Trophoblast cell (in vitro differentiated cells and primary cell): Measurements from ENCODE around the gene SEC14L6.

Experiments
- DNase-seq, 2 donors: peaks; one replicate each; pipeline ENCODE4 v3.0.0-alpha.2; 2016
- H2AFZ ChIP-seq: 2 replicates; pipeline ENCODE4 v1.6.1; 2013; ENCODE audit warnings: low read length, moderate library complexity, mild to moderate bottlenecking; ENCODE audit not compliant: insufficient read depth, poor library complexity
- H2AK5ac ChIP-seq: 2 replicates; pipeline ENCODE4 v1.6.1; 2013; ENCODE audit warnings: mild to moderate bottlenecking, low read length
- H2BK120ac ChIP-seq: 2 replicates; pipeline ENCODE4 v1.6.1; 2013; ENCODE audit warnings: low read length, mild to moderate bottlenecking, moderate library complexity; ENCODE audit not compliant: insufficient read depth, poor library complexity
- H2BK12ac ChIP-seq: 2 replicates; pipeline ENCODE4 v1.6.1; 2013; ENCODE audit warnings: mild to moderate bottlenecking, low read length, moderate library complexity
- H2BK5ac ChIP-seq: 2 replicates; pipeline ENCODE4 v1.6.1; 2013; ENCODE audit warnings: low read length, low read depth, moderate library complexity, mild to moderate bottlenecking; ENCODE audit not compliant: poor library complexity
- H3K14ac ChIP-seq: 2 replicates; pipeline ENCODE4 v1.6.1; 2013; ENCODE audit warnings: mild to moderate bottlenecking, low read length
- H3K18ac ChIP-seq: 2 replicates; pipeline ENCODE4 v1.6.1; 2013; ENCODE audit warnings: mild to moderate bottlenecking, low read length
- H3K23ac ChIP-seq: 2 replicates; pipeline ENCODE4 v1.6.1; 2013; ENCODE audit warnings: low read length
- H3K27ac ChIP-seq: 2 replicates; pipeline ENCODE4 v1.5.1; 2013; ENCODE audit warnings: low read depth, mild to moderate bottlenecking, inconsistent platforms, low read length, moderate library complexity
- H3K27me3 ChIP-seq: 2 replicates; pipeline ENCODE4 v1.6.1; 2013; ENCODE audit warnings: inconsistent platforms, mild to moderate bottlenecking, low read length, moderate library complexity; ENCODE audit not compliant: insufficient read depth
- H3K36me3 ChIP-seq, 2 experiments: 1 replicate in 1 of 2; 2 replicates in 1 of 2; pipeline ENCODE4 v1.6.1; 2013; ENCODE audit warnings: low read length in 2 of 2, mild to moderate bottlenecking in 2 of 2, moderate library complexity in 1 of 2; ENCODE audit not compliant: insufficient read depth in 2 of 2, control insufficient read depth in 1 of 2
- H3K4ac ChIP-seq: 2 replicates; pipeline ENCODE4 v1.6.1; 2013; ENCODE audit warnings: low read depth, mild to moderate bottlenecking, low read length, moderate library complexity
- H3K4me1 ChIP-seq, 2 experiments: 1 replicate in 1 of 2; 2 replicates in 1 of 2; pipeline ENCODE4 v1.6.1; 2013; ENCODE audit warnings: low read length in 2 of 2, mild to moderate bottlenecking in 2 of 2, moderate library complexity in 1 of 2; ENCODE audit not compliant: insufficient read depth in 2 of 2, control insufficient read depth in 1 of 2
- H3K4me2 ChIP-seq: 2 replicates; pipeline ENCODE4 v1.6.1; 2013; ENCODE audit warnings: inconsistent platforms, mild to moderate bottlenecking, low read length, moderate library complexity
- H3K4me3 ChIP-seq: 2 replicates; pipeline ENCODE4 v1.5.1; 2013; ENCODE audit warnings: mild to moderate bottlenecking, low read depth, low read length, inconsistent platforms
- H3K79me1 ChIP-seq: one replicate; pipeline ENCODE4 v1.6.1; 2013; ENCODE audit warnings: low read length
- H3K79me2 ChIP-seq: 2 replicates; pipeline ENCODE4 v1.6.1; 2013; ENCODE audit warnings: low read length, mild to moderate bottlenecking; ENCODE audit not compliant: control insufficient read depth, insufficient read depth, poor library complexity
- H3K9ac ChIP-seq: 2 replicates; pipeline ENCODE4 v1.6.1; 2013; ENCODE audit warnings: mild to moderate bottlenecking, low read length
- H3K9me3 ChIP-seq: 2 replicates; pipeline ENCODE4 v1.6.1; 2013; ENCODE audit warnings: low read depth, mild to moderate bottlenecking, control low read depth, inconsistent platforms, low read length; ENCODE audit not compliant: insufficient read depth
- H4K12ac ChIP-seq: 2 replicates; pipeline ENCODE4 v1.6.1; 2013; ENCODE audit warnings: low read depth, mild to moderate bottlenecking, low read length, moderate library complexity
- H4K8ac ChIP-seq: 2 replicates; pipeline ENCODE4 v1.6.1; 2013; ENCODE audit warnings: low read depth, mild to moderate bottlenecking, low read length, moderate library complexity
- H4K91ac ChIP-seq: one replicate; pipeline ENCODE4 v1.6.1; 2013; ENCODE audit warnings: low read depth, mild to moderate bottlenecking, low read length, moderate library complexity
- WGBS: extraction: QIAGEN DNeasy Blood & Tissue Kit; methylation state at CpG from one replicate; pipeline ENCODE4 v1.1.7; 2013; ENCODE audit warnings: missing lambda C conversion rate; ENCODE audit not compliant: insufficient read length, insufficient coverage; ENCODE audit errors: extremely low coverage; 5-methylcytosine and 5-hydroxymethylcytosine counted together

Gene SEC14L6

GRCh38 chr22:30490399-30490798, 56.1 kb downstream of the SEC14L6 start:
- H3K14ac ChIP-seq: no peak overlapping the region
- no CpG with 5 or more reads among the region's 11 CpGs for WGBS
- no peak overlapping the region for H3K4me3 ChIP-seq
- H2BK12ac ChIP-seq: no peak overlapping the region
- H3K23ac ChIP-seq: no peak overlapping the region
- no peaks in the 10 kb centered on the region for H3K4me1 ChIP-seq
- no peaks in the 10 kb centered on the region for H3K9me3 ChIP-seq
- no peaks in the 10 kb centered on the region for H3K79me1 ChIP-seq
- peak in 1 of 2 donors; percentile 21 for DNase-seq
- no peak overlapping the region for H4K8ac ChIP-seq
- no peak overlapping the region for H2BK5ac ChIP-seq
- no peak overlapping the region for H3K18ac ChIP-seq
- H2BK120ac ChIP-seq: no peak overlapping the region
- no peak overlapping the region for H2AFZ ChIP-seq
- H3K27me3 ChIP-seq: no peaks in the 10 kb centered on the region
- no peak overlapping the region for H3K27ac ChIP-seq
- H4K12ac ChIP-seq: no peak overlapping the region
- no peak overlapping the region for H3K4me2 ChIP-seq
- H3K4ac ChIP-seq: no peak overlapping the region
- no peaks in the 10 kb centered on the region for H3K36me3 ChIP-seq
- no peak overlapping the region for H3K9ac ChIP-seq
- H3K79me2 ChIP-seq: no peaks in the 10 kb centered on the region
- H4K91ac ChIP-seq: no peak overlapping the region
- no peak overlapping the region for H2AK5ac ChIP-seq

GRCh38 chr22:30488121-30488520, 58.4 kb downstream of the SEC14L6 start:
- no peaks in the 10 kb centered on the region for H3K27me3 ChIP-seq
- no CpG with 5 or more reads among the region's 7 CpGs for WGBS
- H3K23ac ChIP-seq: no peak overlapping the region
- no peak overlapping the region for H3K4me3 ChIP-seq
- no peak overlapping the region for H2BK120ac ChIP-seq
- no peak overlapping the region for H2AK5ac ChIP-seq
- no peaks in the 10 kb centered on the region for H3K4me1 ChIP-seq
- H4K12ac ChIP-seq: no peak overlapping the region
- no peak overlapping the region for H3K4me2 ChIP-seq
- no peaks in the 10 kb centered on the region for H3K79me1 ChIP-seq
- H4K8ac ChIP-seq: no peak overlapping the region
- H2AFZ ChIP-seq: no peak overlapping the region
- no peak overlapping the region for H3K27ac ChIP-seq
- no peak overlapping the region for H4K91ac ChIP-seq
- H3K14ac ChIP-seq: no peak overlapping the region
- H3K9me3 ChIP-seq: no peaks in the 10 kb centered on the region
- no peaks in the 10 kb centered on the region for H3K36me3 ChIP-seq
- no peak overlapping the region for H3K9ac ChIP-seq
- no peak overlapping the region for H3K18ac ChIP-seq
- no peak overlapping the region for H2BK12ac ChIP-seq
- H2BK5ac ChIP-seq: no peak overlapping the region
- DNase-seq: no peak
- H3K4ac ChIP-seq: no peak overlapping the region
- H3K79me2 ChIP-seq: no peaks in the 10 kb centered on the region

- Histone ChIP-seq H3K9me3 (no peaks in the 10 kb centered on the region), H2BK5ac (no peak overlapping the region), H3K9ac (no peak overlapping the region), H3K79me2 (no peaks in the 10 kb centered on the region), H3K4ac (no peak overlapping the region), H4K8ac (no peak overlapping the region), H2BK12ac (no peak overlapping the region), H3K4me1 (no peaks in the 10 kb centered on the region), H3K18ac (no peak overlapping the region), H3K79me1 (no peaks in the 10 kb centered on the region), H3K27ac (no peak overlapping the region), H3K36me3 (no peaks in the 10 kb centered on the region), H3K14ac (no peak overlapping the region), H2AK5ac (no peak overlapping the region), H3K23ac (no peak overlapping the region), H3K4me2 (no peak overlapping the region), H3K27me3 (no peaks in the 10 kb centered on the region), H4K12ac (no peak overlapping the region), H4K91ac (no peak overlapping the region), H2BK120ac (no peak overlapping the region), H2AFZ (no peak overlapping the region), H3K4me3 (no peak overlapping the region)
- no CpG with 5 or more reads among the region's 8 CpGs for WGBS
- DNase-seq: no peak
Observed at GRCh38 chr22:30486661-30487115, 59.9 kb downstream of the SEC14L6 start.

- H4K12ac ChIP-seq: no peak overlapping the region
- no peak overlapping the region for H3K4ac ChIP-seq
- H3K23ac ChIP-seq: no peak overlapping the region
- H2BK12ac ChIP-seq: no peak overlapping the region
- DNase-seq: no peak
- no peaks in the 10 kb centered on the region for H3K27me3 ChIP-seq
- no peak overlapping the region for H3K27ac ChIP-seq
- H2AK5ac ChIP-seq: no peak overlapping the region
- no CpG with 5 or more reads among the region's 5 CpGs for WGBS
- no peak overlapping the region for H3K18ac ChIP-seq
- H3K4me3 ChIP-seq: no peak overlapping the region
- H3K79me2 ChIP-seq: no peaks in the 10 kb centered on the region
- H2AFZ ChIP-seq: no peak overlapping the region
- no peak overlapping the region for H4K91ac ChIP-seq
- H4K8ac ChIP-seq: no peak overlapping the region
- no peak overlapping the region for H2BK120ac ChIP-seq
- H3K36me3 ChIP-seq: no peaks in the 10 kb centered on the region
- H3K14ac ChIP-seq: no peak overlapping the region
- H3K4me1 ChIP-seq: no peaks in the 10 kb centered on the region
- no peaks in the 10 kb centered on the region for H3K9me3 ChIP-seq
- no peaks in the 10 kb centered on the region for H3K79me1 ChIP-seq
- H2BK5ac ChIP-seq: no peak overlapping the region
- H3K4me2 ChIP-seq: no peak overlapping the region
- H3K9ac ChIP-seq: no peak overlapping the region
Observed at GRCh38 chr22:30486118-30486517, 60.4 kb downstream of the SEC14L6 start.
